NCI-H2029 (cell line): Measurements from ENCODE around the gene ATXN7L3.
"Not testable (repeated sequence)": the region's sequence is repeated elsewhere in the genome, so short reads cannot be mapped to it uniquely, and the experiment has no call there.

Experiments used
- DNase-seq: peaks from one replicate; lab custom pipeline; 2025; lab: John Stamatoyannopoulos, UW

Gene ATXN7L3, protein sequence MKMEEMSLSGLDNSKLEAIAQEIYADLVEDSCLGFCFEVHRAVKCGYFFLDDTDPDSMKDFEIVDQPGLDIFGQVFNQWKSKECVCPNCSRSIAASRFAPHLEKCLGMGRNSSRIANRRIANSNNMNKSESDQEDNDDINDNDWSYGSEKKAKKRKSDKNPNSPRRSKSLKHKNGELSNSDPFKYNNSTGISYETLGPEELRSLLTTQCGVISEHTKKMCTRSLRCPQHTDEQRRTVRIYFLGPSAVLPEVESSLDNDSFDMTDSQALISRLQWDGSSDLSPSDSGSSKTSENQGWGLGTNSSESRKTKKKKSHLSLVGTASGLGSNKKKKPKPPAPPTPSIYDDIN

DNA sequence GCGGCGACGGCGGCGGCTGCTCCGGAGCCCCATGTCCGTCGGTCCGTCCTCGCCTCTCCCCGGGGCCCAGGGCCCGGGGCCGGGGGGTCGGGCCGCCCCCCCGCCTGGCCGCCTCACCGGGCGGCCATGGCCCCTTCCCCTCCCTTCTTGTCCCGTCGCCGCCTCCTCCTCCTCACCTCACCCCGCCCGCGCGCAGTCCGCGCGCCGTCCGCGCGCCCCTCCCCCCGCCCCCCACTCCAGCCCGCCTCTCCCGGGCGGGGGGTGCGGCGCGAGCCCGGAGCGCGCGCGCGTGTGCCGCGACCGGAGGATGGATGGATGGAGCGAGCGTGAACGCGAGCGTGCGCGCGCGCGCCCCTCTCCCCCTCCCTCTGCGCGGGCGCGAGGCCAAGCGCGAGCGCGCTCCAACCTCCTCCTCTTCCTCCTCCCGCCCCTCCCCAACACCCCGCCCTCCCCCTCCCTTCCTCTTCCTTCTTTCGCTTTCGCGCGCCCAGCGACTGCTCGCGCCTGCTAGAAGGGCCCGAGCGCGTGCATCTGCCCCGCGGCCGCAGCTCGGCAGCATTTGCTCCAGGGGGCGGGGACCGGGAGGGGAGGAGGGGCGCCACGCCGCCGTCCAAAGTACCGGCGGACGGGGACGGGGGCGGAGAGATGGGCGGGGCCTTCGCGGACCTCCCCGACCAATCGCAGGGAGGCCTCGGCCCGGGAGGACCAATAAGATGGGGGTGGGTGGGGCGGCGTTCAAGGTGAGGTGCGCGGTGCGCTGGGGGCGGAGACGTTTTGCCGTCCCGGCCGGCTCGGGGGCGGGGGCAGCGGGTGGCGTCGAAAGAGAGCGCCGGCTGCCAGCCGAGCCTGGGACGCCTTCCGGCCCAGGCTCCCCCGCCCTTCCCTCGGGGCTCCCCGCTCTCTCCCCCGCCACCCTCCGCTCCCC is at the start of gene ATXN7L3:
Gene ATXN7L3, minus strand, starts transcription at position 332 of the 925 bp plus-strand sequence. CDS start 1,814 bp downstream, outside the sequence.
- DNase-seq: peak; percentile 96

DNA sequence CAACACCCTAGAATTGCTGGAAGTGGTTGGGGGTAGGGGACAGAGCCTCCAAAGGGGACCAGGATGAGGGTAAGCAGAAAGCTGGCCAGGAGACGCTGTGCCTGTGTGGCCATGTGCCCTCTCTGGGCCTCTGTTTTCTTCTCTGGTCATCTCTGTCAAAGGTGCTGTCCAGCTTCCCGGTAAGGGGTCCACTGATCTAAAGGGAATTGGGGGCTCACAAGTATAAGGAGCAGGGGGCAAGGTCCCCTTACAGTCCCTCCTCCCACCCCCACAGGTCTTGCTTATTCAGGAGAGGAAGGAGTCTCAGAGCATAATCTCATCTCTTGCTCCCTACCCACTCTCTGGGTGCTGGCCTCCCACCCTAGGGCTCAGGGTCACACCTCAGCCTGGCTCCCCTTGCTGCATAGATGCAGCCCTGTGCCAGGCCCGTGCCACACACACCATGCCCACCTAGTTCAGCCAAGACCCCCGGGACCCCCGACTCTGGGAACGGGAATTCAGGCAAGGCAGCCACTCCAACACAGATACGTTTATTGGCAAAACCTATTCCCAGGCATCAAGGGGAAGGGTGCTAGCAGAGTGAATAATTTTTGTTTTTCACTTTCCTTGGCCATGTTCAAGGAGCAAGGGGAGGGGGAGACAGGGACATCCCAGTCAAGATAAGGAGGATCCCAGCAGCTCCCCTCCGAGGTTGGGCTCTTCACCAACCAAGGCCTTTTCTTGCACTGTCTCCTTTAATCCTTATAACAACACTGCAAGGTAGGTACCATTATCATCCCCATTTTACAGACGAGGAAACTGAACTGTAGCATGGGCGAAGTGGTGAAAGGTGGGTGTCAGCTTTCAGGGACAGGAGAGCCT is 48.4 kb upstream of the ATXN7L3 start:
- no peak for DNase-seq

DNA sequence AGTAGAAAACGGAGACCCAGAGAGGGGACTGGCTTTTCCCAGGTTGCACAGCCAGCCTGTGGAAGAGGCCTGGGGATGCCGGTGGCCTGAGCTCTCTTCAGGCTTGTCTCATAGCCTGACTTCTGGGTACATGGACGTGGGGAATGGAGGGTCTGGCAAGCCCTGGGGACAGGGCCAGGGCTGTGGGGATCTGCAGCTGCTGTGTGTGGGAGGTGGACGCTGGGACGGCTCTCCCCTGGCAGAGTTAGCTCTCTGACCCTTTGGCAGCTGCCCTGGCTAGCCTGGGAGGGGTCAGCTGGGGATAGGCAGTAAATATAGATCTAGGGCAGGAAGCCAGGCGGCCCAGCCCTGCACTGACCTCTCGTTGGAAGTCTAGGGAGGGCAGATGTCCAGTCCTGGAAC is 47.8 kb upstream of the ATXN7L3 start:
- no peak for DNase-seq

DNA sequence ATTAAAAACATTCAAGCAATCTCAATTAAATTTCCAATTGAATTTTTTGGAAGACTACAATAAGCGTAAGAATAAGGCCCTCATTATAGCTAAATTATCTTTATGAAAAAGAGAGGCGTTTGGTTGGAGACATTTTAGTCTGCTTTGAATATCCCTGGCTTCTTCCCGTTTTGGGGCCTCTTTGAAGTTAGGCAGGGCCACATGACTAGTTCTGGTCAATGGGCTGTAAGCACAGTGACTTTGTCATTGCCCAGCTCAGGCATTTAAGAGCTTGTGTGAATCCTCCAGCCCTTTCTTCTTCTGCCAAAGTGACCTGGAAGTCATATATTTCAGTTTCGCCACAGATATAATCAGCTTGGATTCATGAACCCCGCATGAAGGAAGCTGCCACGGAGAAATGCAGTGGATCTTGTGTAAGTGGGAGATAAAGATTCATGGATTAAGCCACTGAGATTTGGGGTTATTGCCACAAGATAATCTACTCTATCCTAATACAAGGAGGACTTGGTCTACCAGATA is 41.5 kb upstream of the ATXN7L3 start:
- no peak for DNase-seq

DNA sequence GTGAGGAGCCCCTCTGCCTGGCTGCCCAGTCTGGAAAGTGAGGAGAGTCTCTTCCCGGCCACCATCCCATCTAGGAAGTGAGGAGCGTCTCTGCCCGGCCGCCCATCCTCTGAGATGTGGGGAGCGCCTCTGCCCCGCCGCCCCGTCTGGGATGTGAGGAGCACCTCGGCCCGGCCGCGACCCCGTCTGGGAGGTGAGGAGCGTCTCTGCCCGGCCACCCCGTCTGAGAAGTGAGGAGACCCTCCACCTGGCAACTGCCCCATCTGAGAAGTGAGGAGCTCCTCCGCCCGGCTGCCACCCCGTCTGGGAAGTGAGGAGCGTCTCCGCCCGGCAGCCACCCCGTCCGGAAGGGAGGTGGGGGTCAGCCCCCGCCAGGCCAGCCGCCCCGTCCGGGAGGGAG is 38.2 kb upstream of the ATXN7L3 start:
- not testable (repeated sequence) for DNase-seq

DNA sequence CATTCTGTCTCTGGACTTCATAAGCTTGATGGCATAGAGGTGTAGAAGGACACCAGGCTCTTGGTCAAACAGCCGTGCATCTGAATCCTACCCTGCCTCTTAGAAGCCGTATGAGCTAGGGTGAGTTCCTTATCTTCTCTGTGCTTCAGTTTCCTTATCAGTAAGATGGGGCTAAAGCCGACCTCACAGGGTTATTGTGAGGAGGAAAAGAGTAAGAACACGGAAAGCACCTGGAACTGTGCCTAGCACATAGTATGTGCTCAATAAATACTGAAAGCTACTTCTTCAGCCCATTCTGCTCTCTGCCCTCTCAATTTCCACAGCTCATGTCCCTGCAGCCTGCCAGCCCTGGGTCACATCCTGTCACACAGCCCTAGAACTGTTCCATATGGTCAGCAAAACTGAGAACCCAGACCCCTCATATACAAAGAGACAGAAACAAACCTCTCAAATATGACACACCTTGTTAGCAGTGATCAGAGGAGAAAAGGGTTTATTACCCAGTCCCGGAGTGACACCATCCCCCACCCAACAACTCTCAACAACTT is 36.8 kb upstream of the ATXN7L3 start:
- DNase-seq: no peak

DNA sequence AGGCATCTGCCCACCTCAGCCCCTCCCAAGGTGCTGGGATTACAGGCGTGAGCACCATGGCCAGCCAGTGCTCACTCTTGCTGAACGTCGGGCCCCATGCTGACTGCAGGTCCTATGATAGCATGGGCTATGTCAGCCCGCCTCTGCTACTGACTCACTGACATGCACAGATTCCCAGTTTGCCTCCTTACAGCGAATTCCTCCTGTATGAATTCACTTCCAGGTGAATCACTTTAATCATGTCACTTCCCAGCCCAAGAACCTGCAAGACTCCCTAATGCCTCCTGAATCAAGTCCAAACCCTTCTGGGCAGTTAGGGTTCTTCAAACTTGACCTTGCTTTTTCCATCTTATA is 35.9 kb upstream of the ATXN7L3 start:
- DNase-seq: no peak

DNA sequence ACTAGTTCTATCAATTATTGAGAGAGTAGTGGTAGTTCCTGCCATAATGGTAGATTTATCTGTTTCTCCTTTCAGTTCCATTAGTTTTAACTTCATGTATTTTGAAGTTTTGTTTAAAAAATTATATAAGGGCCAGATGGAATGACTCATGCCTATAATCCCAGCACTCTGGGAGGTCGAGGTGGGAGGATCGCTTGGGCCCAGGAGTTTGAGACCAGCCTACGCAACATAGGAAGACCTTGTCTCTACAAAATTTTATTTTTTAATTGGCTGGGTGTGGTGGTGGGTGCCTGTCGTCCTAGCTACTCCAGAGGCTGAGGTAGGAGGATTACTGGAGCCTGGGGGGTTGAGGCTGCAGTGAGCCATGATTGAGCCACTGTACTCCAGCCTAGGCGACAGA is 33.9 kb upstream of the ATXN7L3 start:
- DNase-seq: no peak

DNA sequence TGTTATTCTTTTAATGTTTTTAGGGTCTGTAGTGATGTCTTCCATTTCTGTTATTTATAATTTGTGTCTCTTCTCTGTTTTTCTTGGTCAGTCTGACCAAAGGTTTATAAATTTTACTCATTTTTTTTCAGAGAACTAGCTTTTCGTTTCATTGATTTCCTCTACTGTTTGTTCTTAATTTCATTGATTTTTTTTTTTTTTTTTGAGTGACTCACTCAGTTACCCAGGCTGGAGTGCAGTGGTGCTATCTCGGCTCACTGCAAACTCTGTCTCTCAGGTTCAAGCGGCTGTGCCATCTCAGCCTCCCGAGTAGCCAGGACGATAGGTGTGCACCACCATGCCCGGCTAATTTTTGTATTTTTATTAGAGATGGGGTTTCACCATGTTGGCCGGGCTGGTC is 32.4 kb upstream of the ATXN7L3 start:
- DNase-seq: no peak

DNA sequence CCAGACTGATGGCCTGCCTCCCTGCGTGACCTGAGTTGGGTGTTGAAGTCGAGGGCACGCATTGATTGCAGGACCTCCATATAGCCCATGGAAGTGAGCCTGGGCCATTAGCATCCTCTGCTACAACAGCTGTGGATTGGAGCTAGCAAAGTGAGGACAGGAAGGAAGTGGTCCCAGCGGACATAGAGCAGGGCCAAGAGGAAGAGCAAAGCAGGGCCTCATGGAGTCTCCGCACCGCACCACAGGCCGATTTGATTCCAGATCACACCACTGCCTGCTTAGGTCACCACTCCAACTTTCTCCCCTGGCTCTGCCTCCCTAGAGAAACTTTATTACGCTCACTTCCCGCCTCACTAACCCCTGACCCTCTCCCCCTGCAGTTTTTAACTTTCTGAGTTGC is 30.5 kb upstream of the ATXN7L3 start:
- DNase-seq: no peak

DNA sequence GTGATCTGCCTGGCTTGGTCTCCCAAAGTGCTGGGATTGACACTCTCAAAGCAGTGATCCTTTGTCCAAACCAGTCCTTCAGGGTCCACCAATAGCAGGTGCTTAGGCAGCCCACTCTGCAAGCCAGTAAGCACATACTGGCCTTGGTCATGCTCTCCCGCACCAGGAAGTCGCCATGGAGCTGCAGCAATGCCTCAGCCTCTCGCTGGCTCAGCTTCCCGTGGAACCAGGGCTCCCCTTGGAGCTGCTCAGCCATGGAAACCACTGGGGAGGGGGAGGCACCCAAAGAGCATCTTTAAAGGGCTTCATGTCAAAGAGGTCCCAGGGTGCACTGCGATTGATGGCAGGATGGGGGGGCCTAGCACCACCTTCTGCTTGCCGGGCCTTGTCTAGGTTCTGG is 29.4 kb upstream of the ATXN7L3 start:
- no peak for DNase-seq

DNA sequence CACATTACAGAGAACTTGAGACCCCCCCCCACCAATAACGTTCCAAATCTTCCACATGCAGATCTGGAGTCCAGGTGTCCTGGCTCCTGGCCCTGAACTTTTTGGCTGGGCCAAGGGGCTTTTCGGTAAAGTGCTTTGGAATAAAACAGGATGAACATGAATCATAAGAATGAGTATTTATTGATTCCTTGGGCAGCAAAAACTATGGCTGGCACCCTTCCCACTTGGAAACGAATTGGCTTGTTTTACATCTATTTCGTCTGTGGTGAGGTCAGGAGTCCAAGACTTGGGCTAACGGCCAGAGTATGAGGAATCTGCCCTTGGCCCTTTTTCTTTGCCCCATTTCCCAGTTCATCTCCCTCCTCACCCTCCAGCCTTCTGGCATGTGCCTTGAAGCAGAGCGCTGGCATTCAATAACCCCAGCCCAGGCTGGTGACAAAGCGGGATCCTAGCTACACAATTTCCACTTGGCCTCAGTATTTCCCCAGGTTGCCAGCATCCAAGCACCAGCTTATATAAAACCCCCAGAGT is 23.9 kb upstream of the ATXN7L3 start:
- DNase-seq: no peak

DNA sequence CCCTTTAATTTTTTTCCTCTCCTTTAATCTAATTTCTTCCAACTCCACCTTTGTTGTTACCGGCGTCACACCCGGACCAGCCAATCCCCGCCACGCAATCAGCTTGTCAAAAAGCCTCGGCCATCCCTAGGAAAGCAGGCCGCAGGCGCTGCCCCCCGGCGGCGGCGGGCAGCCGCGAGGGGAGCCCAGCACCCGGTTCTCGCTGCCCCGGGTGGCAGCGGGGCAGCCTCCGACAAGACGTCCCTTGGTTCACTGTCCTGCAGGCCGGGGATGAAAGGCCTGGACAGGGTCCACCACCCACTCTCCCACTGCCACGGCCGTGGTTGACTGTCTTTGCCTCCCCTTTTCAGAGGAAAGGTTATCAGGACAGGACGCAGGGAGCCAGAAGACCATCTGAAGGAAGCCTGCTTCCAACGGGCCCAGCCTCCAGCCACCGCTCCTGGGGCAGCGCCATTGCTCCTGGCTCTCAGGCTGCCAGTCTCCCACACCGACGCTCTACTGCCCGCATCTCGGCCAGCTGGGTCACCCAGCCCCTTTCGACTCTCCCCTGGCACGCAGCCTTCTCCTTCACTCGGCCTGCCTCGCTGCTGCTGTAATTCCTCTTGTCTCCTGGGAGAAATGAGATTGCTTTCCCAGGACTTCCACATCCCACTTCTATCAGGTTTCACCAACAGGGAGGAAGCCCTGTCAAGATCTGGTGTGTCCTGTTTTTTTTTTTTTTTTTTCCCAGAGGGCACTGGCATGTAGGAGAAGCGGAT is 22.6 kb upstream of the ATXN7L3 start:
- peak; percentile 47 for DNase-seq

DNA sequence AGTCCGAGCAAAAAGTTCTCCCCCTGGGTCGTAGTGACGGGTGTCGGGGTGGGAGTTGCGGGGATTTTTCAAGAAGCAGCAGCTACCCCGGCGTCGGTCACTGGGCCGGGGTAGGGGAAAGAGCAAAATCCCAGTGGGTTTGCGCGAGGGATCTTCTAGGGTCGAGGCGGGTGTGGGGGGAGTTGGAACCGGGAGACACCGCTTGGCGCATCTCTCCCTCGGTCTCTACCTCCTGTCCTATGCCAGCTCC is 22.1 kb upstream of the ATXN7L3 start:
- DNase-seq: no peak

DNA sequence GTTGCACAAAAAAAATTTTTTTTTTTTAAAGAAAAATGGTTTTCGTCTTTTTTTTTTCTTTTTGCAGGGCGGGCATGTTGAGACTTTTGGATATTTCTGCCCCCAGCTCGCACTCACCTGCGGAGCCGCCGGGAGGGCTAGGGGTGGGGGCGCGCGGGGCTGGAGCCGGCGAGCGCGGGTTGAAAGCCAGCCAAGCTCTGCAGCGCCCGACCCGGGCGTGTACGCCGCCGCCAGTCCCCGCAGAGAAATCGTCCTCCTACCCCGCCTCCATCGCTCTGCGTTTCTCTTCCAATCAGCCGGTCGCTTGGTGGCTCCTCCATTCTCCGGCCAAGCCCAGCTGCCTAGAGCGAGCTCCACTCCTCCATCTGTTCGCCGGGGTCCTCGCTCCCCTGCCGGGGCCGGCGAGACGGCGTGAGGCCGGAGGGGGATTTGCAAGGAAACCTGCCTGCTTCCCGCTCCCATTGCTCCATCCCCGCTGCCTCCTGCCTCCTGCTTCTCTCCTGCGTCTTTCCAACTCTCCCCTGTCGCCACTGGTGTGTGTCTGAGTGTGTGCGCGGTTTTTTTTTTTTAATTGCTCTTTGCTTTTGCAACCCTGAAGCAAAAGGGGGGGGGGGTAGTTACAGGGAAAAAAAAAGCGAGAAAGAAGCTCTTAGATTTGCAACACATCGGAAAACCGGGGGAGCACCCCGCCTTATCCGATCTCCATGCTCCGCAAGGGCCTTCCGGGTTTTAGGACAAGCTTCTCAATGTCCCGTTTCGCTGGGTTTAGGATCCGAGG is 21.6 kb upstream of the ATXN7L3 start:
- peak; percentile 72 for DNase-seq

DNA sequence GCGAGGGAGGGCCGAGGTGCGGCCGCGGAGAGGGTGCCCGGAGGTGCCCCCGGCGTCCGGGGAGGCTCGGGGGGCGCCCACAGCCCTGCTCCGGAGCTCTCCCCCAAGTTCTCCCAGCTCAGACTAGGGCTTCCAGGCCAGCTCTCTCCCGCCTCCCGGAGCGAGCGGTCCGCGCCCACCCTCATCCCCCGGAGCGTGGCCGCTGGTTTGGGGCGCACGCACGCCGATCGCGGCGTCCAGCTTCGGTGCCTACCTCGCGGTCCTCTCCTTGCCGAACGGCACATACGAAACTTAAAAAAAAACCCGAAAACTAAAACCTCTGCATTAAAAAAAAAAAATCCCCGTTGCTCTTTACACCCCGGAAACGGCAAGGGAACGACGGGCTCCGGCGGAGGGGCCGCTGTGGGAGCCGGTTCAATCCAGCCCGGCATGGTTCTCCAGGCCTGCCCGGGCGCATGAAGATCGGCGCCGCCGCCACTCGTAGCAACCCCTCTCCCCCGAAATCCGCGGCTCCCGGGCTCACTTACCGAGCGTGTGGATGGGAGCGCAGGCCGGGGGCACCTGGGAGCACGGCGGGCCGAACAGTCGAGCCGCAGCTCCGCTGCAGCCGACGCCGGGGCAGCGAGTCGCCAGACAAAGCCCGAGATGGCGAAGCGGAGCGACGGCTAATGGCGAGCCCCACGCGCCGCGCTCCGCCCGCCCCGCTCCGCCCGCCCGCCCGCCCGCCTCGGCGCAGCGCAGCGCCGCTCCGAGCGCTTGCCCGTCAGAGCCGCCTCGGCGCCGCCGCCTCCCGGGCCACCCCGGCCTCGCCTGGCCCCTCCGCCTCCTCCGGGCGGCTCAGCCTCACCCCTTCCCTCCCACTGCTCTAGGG is 20.8 kb upstream of the ATXN7L3 start:
- DNase-seq: peak; percentile 9

DNA sequence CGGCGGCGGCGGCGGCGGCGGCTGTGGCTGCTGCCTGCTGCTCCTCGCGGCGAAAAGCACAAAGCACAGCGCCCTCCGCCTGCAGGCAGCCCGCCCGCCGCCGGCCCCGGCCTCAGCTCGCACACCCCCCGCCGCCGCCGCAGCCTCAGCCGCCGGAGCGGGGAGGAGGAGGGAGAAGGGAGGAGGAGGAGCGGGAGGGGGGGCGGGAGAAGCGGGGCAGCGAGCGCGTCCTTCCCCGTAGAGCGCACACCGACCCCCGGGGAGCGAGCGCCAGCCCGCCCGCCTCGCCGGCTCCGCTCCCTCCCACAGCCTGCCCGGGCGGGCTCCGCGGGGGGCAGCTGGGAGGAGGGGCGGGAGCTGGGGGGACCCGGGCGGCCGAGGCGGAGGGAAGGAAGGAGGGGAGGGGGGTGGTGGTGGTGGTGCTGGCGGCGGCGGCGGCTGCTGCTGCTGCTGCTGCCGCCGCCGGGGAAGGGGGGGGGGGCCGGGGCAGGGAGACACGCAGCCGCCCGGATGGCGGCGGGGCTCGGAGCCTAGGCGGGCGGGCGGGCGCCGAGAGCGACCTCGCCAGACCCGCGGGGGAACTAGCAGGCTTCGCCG is 20.0 kb upstream of the ATXN7L3 start, which contains the start of gene UBTF:
Gene UBTF, minus strand, starts transcription at position 60 of the 597 bp plus-strand sequence. CDS start 1,446 bp downstream, outside the sequence.
- DNase-seq: peak; percentile 35

DNA sequence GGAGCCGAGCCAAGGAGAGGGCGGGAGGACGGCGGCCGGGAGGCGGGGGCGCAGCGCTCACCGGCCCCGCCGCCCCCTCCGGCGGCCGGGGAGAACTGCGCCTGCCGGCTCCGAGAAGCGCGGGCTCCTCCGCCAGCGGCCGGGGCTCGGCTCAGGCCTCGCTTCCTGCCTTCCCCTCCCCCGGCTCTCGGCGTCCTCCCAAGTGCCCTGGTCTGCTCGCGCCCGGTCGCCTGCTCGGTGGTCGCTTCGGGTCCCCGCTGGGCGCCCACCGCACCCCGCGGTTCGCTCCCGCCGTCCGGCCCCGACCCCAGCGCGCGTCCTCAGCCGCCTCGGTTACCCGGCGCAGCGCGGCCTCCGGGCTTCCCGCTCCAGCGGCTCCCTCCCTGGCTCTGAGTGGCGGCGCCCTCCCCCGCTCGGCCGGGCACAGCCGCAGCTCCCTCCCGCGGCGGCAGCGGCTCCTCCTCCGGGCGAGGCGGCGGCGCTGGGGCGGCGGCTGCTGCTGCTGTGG is 19.5 kb upstream of the ATXN7L3 start:
- peak; percentile 47 for DNase-seq
